Epithelial cell of esophagus (primary cell): ENCODE data around the gene HNRNPF.

Experiments
- DNase-seq: peaks from one replicate; pipeline ENCODE4 v3.0.0; 2010; ENCODE audit warnings: low read depth
- H3K4me3 ChIP-seq: 2 replicates; pipeline ENCODE4 v1.5.1; 2011; ENCODE audit warnings: mild to moderate bottlenecking, low read length, control low read depth
- CTCF ChIP-seq: IDR thresholded peaks from 2 replicates; pipeline ENCODE4 v1.5.1; 2011; ENCODE audit warnings: low read depth, mild to moderate bottlenecking, low read length, control low read depth, inconsistent platforms; ENCODE audit not compliant: insufficient read depth; ENCODE audit errors: missing control alignments

The HNRNPF gene

GRCh38 chr10:43389867-43390266 is 19.1 kb downstream of the HNRNPF start:
- no peak for DNase-seq
- TF ChIP-seq CTCF, result no peak
- no peak overlapping the region for H3K4me3 ChIP-seq

GRCh38 chr10:43387678-43388032 is 21.3 kb downstream of the HNRNPF start:
- no peak overlapping the region for H3K4me3 ChIP-seq
- TF ChIP-seq CTCF, result no peak
- no peak for DNase-seq

- TF ChIP-seq CTCF, result no peak
- H3K4me3 ChIP-seq, result no peak overlapping the region
- DNase-seq, result no peak
Measured at GRCh38 chr10:43386981-43387677, 21.9 kb downstream of the HNRNPF start.

- DNase-seq, result no peak
- no peak for TF ChIP-seq CTCF
- no peak overlapping the region for H3K4me3 ChIP-seq
Measured at GRCh38 chr10:43386549-43386948, 22.4 kb downstream of the HNRNPF start.

- H3K4me3 ChIP-seq, result no peak overlapping the region
- no peak for TF ChIP-seq CTCF
- no peak for DNase-seq
Measured at GRCh38 chr10:43385412-43386004, 23.5 kb downstream of the HNRNPF start.

- TF ChIP-seq CTCF, result no peak
- DNase-seq, result no peak
Measured at GRCh38 chr10:43384252-43385221, 24.4 kb downstream of the HNRNPF start.

More at GRCh38 chr10:43384252-43385221, 24.4 kb downstream of the HNRNPF start:
- H3K4me3 ChIP-seq, result no peak overlapping the region
